PC-9 (cell line): ENCODE results near the gene THAP7. TPM values are rescaled to one million over a fixed set of nuclear protein-coding genes. Genes with fewer than 3 reads are reported as not detected.
"Not testable (repeated sequence)": the region's sequence is repeated elsewhere in the genome, so short reads cannot be mapped to it uniquely, and the experiment has no call there.

Experiments
- BruUV-seq: library from RNA; stranded (reverse); fragments of 400-500 nt; replicated peaks from 2 replicates; lab custom pipeline; 2021; lab: Mats Ljungman, UMichigan
- CTCF ChIA-PET: fragments of 300-600 bp; sonication (Branson Sonifier 250); formaldehyde crosslinking; loops from one replicate; lab custom pipeline; 2022; ENCODE audit warnings: antibody characterized with exemption; lab: Charles Lee
- POLR2A ChIA-PET: fragments of 300-600 bp; sonication (Branson Sonifier 250); formaldehyde crosslinking; loops from one replicate; lab custom pipeline; 2022; ENCODE audit warnings: antibody characterized with exemption; ENCODE audit not compliant: unreplicated experiment; lab: Charles Lee
- DNase-seq, 2 experiments: peaks; one replicate each; pipeline versions ENCODE4 v3.0.0 to v3.0.0-alpha.2; 2015 to 2022; ENCODE audit warnings: mixed read lengths in 1 of 2
- H2AFZ ChIP-seq: fragments of 200-600 bp; sonication (generic); 2 replicates; pipeline ENCODE4 v1.8.1; 2017; ENCODE audit warnings: antibody characterized with exemption
- H3F3A ChIP-seq: fragments of 200-600 bp; sonication (generic); 2 replicates; pipeline ENCODE4 v1.8.1; 2017; ENCODE audit warnings: antibody characterized with exemption, mild to moderate bottlenecking, low read depth; ENCODE audit not compliant: insufficient read depth
- H3K27ac ChIP-seq: fragments of 200-600 bp; sonication (generic); 2 replicates; pipeline ENCODE4 v1.6.1; 2016; ENCODE audit warnings: mixed run types
- H3K27me3 ChIP-seq: fragments of 200-600 bp; sonication (generic); 2 replicates; pipeline ENCODE4 v1.6.1; 2016; ENCODE audit warnings: low read depth, mixed run types; ENCODE audit not compliant: insufficient read depth
- H3K36me3 ChIP-seq: fragments of 200-600 bp; sonication (generic); 2 replicates; pipeline ENCODE4 v1.6.1; 2016; ENCODE audit warnings: low read depth, mixed run types
- H3K4me1 ChIP-seq: fragments of 200-600 bp; sonication (generic); replicated peaks from 2 replicates; pipeline ENCODE4 v1.6.1; 2016; ENCODE audit warnings: mixed run types; ENCODE audit not compliant: insufficient read depth
- H3K4me2 ChIP-seq: fragments of 200-600 bp; sonication (generic); 2 replicates; pipeline ENCODE4 v1.6.1; 2017; ENCODE audit warnings: mixed run types
- H3K4me3 ChIP-seq: fragments of 200-600 bp; sonication (generic); 2 replicates; pipeline ENCODE4 v1.6.1; 2016; ENCODE audit warnings: mixed run types
- H3K79me2 ChIP-seq: fragments of 200-600 bp; sonication (generic); 2 replicates; pipeline ENCODE4 v1.6.1; 2017; ENCODE audit warnings: low read depth, mixed run types
- H3K9me2 ChIP-seq: fragments of 200-600 bp; sonication (generic); 2 replicates; pipeline ENCODE4 v1.8.1; 2017; ENCODE audit warnings: mild to moderate bottlenecking; ENCODE audit not compliant: insufficient read depth
- H3K9me3 ChIP-seq: fragments of 200-600 bp; sonication (generic); 2 replicates; pipeline ENCODE4 v1.8.1; 2016; ENCODE audit warnings: low read depth; ENCODE audit not compliant: insufficient read depth
- H4K20me1 ChIP-seq: fragments of 200-600 bp; sonication (generic); 2 replicates; pipeline ENCODE4 v1.8.1; 2017; ENCODE audit not compliant: insufficient read depth
- CTCF ChIP-seq: fragments of 200-600 bp; sonication (generic); conservative IDR thresholded peaks from 2 replicates; pipeline ENCODE4 v1.6.1; 2017; ENCODE audit warnings: mixed run types, antibody characterized with exemption, mild to moderate bottlenecking, moderate library complexity
- EZH2 ChIP-seq: fragments of 200-600 bp; sonication (generic); IDR thresholded peaks from 2 replicates; pipeline ENCODE4 v1.8.0; 2017; ENCODE audit warnings: antibody characterized with exemption, low read depth
- intact Hi-C: fragments of 100-400 bp; cut with micrococcal nuclease; formaldehyde crosslinking; loops from one replicate; pipeline ENCODE4 v1.10.0; 2022; ENCODE audit not compliant: unreplicated experiment
- total RNA-seq: library from RNA; stranded (reverse); gene quantifications from 2 replicates; pipeline ENCODE4 v1.2.3, GENCODE V29; 2021

THAP7 gene
- total RNA-seq, 1 experiment from 2014 or later = 17.0 TPM

GRCh38 chr22:20974336-20974955 lies 27.5 kb downstream of the THAP7 start:
- BruUV-seq = no TSS peak
- H3K9me2 ChIP-seq = no peaks in the 10 kb centered on the region
- H3K4me1 ChIP-seq = no peaks in the 10 kb centered on the region
- no peaks in the 10 kb centered on the region for H4K20me1 ChIP-seq
- no peak overlapping the region for H3K27ac ChIP-seq
- no peak for DNase-seq
- H3K79me2 ChIP-seq = no peaks in the 10 kb centered on the region
- H3K36me3 ChIP-seq = no peaks in the 10 kb centered on the region
- H3K4me3 ChIP-seq = no peak overlapping the region
- no peak for TF ChIP-seq EZH2
- TF ChIP-seq CTCF = no peak
- intact Hi-C loops = no loop called here
- H3K4me2 ChIP-seq = no peak overlapping the region
- ChIA-PET CTCF (no interaction called here), POLR2A (interaction anchor here (0.7 kb wide), 1 partner anchor 82 kb away, joined by 3 read pairs; no protein-coding TSS in a partner anchor)
- H3K27me3 ChIP-seq = no peaks in the 10 kb centered on the region
- H3F3A ChIP-seq = no peaks in the 10 kb centered on the region
- no peak overlapping the region for H2AFZ ChIP-seq
- H3K9me3 ChIP-seq = peaks cover 5% of the 10 kb centered on the region; the same call in 1 of the 2 replicates

- peaks cover 5% of the 10 kb centered on the region; the same call in 1 of the 2 replicates for H3K9me3 ChIP-seq
- H3K4me3 ChIP-seq = no peak overlapping the region
- TF ChIP-seq EZH2 (no peak), CTCF (no peak)
- H3F3A ChIP-seq = no peaks in the 10 kb centered on the region
- H4K20me1 ChIP-seq = no peaks in the 10 kb centered on the region
- POLR2A ChIA-PET = no interaction called here
- H3K79me2 ChIP-seq = no peaks in the 10 kb centered on the region
- H3K4me1 ChIP-seq = no peaks in the 10 kb centered on the region
- H3K9me2 ChIP-seq = no peaks in the 10 kb centered on the region
- BruUV-seq = no TSS peak
- DNase-seq = no peak
- CTCF ChIA-PET = no interaction called here
- H2AFZ ChIP-seq = no peak overlapping the region
- H3K36me3 ChIP-seq = no peaks in the 10 kb centered on the region
- no peak overlapping the region for H3K4me2 ChIP-seq
- intact Hi-C loops = no loop called here
- H3K27me3 ChIP-seq = no peaks in the 10 kb centered on the region
- no peak overlapping the region for H3K27ac ChIP-seq
Measured at GRCh38 chr22:20973634-20974286, 28.2 kb downstream of the THAP7 start.

DNA sequence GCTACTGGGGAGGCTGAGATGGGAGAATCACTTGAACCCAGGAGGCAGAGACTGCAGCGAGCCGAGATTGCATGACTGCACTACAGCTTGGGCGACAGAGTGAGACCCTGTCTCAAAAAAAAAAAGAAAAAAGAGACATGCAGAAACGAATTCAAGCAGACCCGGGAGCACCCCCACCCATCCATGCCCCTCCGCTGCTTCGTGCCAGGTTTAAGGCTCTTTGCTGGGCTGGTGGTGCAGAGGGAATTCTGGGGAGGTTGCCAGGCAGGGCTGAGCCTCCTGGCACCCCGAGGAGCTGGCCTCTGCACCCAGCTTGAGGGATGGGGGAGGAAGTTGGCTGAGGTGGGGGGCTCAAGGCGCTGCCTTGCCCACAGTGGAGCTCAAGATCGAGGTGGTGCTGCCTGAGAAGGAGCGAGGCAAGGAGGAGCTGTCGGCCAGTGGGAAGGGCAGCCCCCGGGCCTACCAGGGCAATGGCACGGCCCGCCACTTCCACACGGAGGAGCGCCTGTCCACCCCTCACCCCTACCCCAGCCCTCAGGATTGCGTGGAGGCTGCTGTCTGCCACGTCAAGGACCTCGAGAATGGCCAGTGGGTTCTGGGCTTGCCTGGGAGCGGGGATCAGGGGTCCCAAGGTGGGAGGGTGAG lies 28.9 kb downstream of the THAP7 start:
- intact Hi-C loops = no loop called here
- H3F3A ChIP-seq = no peaks in the 10 kb centered on the region
- no peak overlapping the region for H3K27ac ChIP-seq
- CTCF ChIA-PET = interaction anchor here (0.7 kb wide), 1 partner anchor 15 kb away, joined by 7 read pairs; no protein-coding TSS in a partner anchor
- no peak overlapping the region for H2AFZ ChIP-seq
- H4K20me1 ChIP-seq = no peaks in the 10 kb centered on the region
- POLR2A ChIA-PET = interaction anchor here (0.7 kb wide), 3 partner anchors 13 to 30 kb away, joined by 4 to 8 read pairs (median 5); no protein-coding TSS in a partner anchor
- H3K4me1 ChIP-seq = no peaks in the 10 kb centered on the region
- H3K9me3 ChIP-seq = no peaks in the 10 kb centered on the region
- no peaks in the 10 kb centered on the region for H3K79me2 ChIP-seq
- no peak overlapping the region for H3K4me3 ChIP-seq
- H3K9me2 ChIP-seq = no peaks in the 10 kb centered on the region
- TF ChIP-seq CTCF = no peak
- no peaks in the 10 kb centered on the region for H3K27me3 ChIP-seq
- DNase-seq = no peak
- no peak overlapping the region for H3K4me2 ChIP-seq
- H3K36me3 ChIP-seq = no peaks in the 10 kb centered on the region
- no TSS peak for BruUV-seq

- POLR2A ChIA-PET = interaction anchor here (0.6 to 0.7 kb wide), 4 partner anchors 12 to 670 kb away, joined by 3 to 8 read pairs (median 4); partner anchors contain the start of gene SDF2L1
- intact Hi-C loops, H2AFZ ChIP-seq, H3K9me2 ChIP-seq, H3K27ac ChIP-seq, H4K20me1 ChIP-seq, H3K9me3 ChIP-seq, H3F3A ChIP-seq, H3K79me2 ChIP-seq, H3K4me3 ChIP-seq, H3K4me2 ChIP-seq, H3K27me3 ChIP-seq, BruUV-seq, H3K36me3 ChIP-seq, H3K4me1 ChIP-seq: not testable (repeated sequence)
- CTCF ChIA-PET = interaction anchor here (0.7 kb wide), 1 partner anchor 14 kb away, joined by 7 read pairs; no protein-coding TSS in a partner anchor
- peak; percentile 25 to 64 for DNase-seq
Measured at GRCh38 chr22:20972014-20972694, 29.8 kb downstream of the THAP7 start.
